SK-N-SH treated with all-trans-retinoic acid at 6 μM for 48 hours (cell line): Measurements from ENCODE around the gene IFT57.

Experiments used
- ATAC-seq: fragments of 200-7000 bp; cut with Tn5 transposase; 3 replicates; pipeline ENCODE4 v1.9.1; 2020; ENCODE audit warnings: mild to moderate bottlenecking, moderate library complexity
- ARNTL ChIP-seq: fragments of 450-650 bp; formaldehyde crosslinking; IDR thresholded peaks from 2 replicates; pipeline ENCODE4 v1.5.0; 2020; ENCODE audit warnings: low read depth, mild to moderate bottlenecking, moderate library complexity, borderline replicate concordance
- CREB5 ChIP-seq: fragments of 250-450 bp; sonication (Bioruptor Pico); IDR thresholded peaks from 2 replicates; pipeline ENCODE4 v1.5.1; 2020; ENCODE audit warnings: low read depth, mild to moderate bottlenecking, moderate library complexity
- CSDC2 ChIP-seq: fragments of 250-450 bp; sonication (Bioruptor Pico); IDR thresholded peaks from 2 replicates; pipeline ENCODE4 v1.5.0; 2020; ENCODE audit warnings: mild to moderate bottlenecking, moderate library complexity
- CSRNP3 ChIP-seq: fragments of 250-450 bp; sonication (Bioruptor Pico); IDR thresholded peaks from 2 replicates; pipeline ENCODE4 v1.5.1; 2021; ENCODE audit warnings: mild to moderate bottlenecking, moderate library complexity
- ESRRG ChIP-seq: fragments of 250-450 bp; sonication (Bioruptor Pico); IDR thresholded peaks from 2 replicates; pipeline ENCODE4 v1.6.1; 2021; ENCODE audit warnings: mild to moderate bottlenecking
- GLIS3 ChIP-seq: fragments of 250-450 bp; sonication (Bioruptor Pico); IDR thresholded peaks from 2 replicates; pipeline ENCODE4 v1.5.0; 2020; ENCODE audit warnings: mild to moderate bottlenecking, moderate library complexity
- OSR1 ChIP-seq: fragments of 250-450 bp; sonication (Bioruptor Pico); IDR thresholded peaks from 2 replicates; pipeline ENCODE4 v1.8.0; 2022; ENCODE audit warnings: moderate library complexity, mild to moderate bottlenecking, inconsistent platforms
- PATZ1 ChIP-seq: fragments of 250-450 bp; sonication (Bioruptor Pico); IDR thresholded peaks from 2 replicates; pipeline ENCODE4 v1.8.0; 2020; ENCODE audit warnings: mild to moderate bottlenecking, moderate library complexity, borderline replicate concordance
- POU6F1 ChIP-seq: fragments of 250-450 bp; sonication (Bioruptor Pico); IDR thresholded peaks from 2 replicates; pipeline ENCODE4 v1.8.0; 2021; ENCODE audit warnings: low read depth, mild to moderate bottlenecking, moderate library complexity, borderline replicate concordance
- PPARA ChIP-seq: fragments of 250-450 bp; sonication (Bioruptor Pico); IDR thresholded peaks from 2 replicates; pipeline ENCODE4 v1.5.0; 2020; ENCODE audit warnings: mild to moderate bottlenecking, borderline replicate concordance
- RARB ChIP-seq: fragments of 250-450 bp; sonication (Bioruptor Pico); IDR thresholded peaks from 2 replicates; pipeline ENCODE4 v1.8.0; 2021; ENCODE audit warnings: mild to moderate bottlenecking, moderate library complexity
- SNAI2 ChIP-seq: fragments of 250-450 bp; sonication (Bioruptor Pico); IDR thresholded peaks from 2 replicates; pipeline ENCODE4 v1.5.0; 2020; ENCODE audit warnings: mild to moderate bottlenecking, moderate library complexity
- TCF4 ChIP-seq: fragments of 250-450 bp; sonication (Bioruptor Pico); IDR thresholded peaks from 2 replicates; pipeline ENCODE4 v1.8.0; 2021; ENCODE audit warnings: mild to moderate bottlenecking, moderate library complexity, borderline replicate concordance
- TOX ChIP-seq: fragments of 250-450 bp; sonication (Bioruptor Pico); IDR thresholded peaks from 2 replicates; pipeline ENCODE4 v1.8.0; 2021; ENCODE audit warnings: mild to moderate bottlenecking, moderate library complexity, borderline replicate concordance
- TSHZ2 ChIP-seq: fragments of 250-450 bp; sonication (Bioruptor Pico); IDR thresholded peaks from 2 replicates; pipeline ENCODE4 v1.5.0; 2020; ENCODE audit warnings: mild to moderate bottlenecking, moderate library complexity
- ZC3H10 ChIP-seq: fragments of 250-450 bp; sonication (Bioruptor Pico); IDR thresholded peaks from 2 replicates; pipeline ENCODE4 v1.5.1; 2021; ENCODE audit warnings: mild to moderate bottlenecking, moderate library complexity
- ZFP3 ChIP-seq: fragments of 250-450 bp; sonication (Bioruptor Pico); IDR thresholded peaks from 2 replicates; pipeline ENCODE4 v1.5.0; 2020; ENCODE audit warnings: mild to moderate bottlenecking, moderate library complexity
- ZFP30 ChIP-seq: fragments of 450-650 bp; formaldehyde crosslinking; IDR thresholded peaks from 2 replicates; pipeline ENCODE4 v1.5.0; 2022; ENCODE audit warnings: mild to moderate bottlenecking, moderate library complexity
- ZNF565 ChIP-seq: fragments of 450-650 bp; formaldehyde crosslinking; conservative IDR thresholded peaks from 2 replicates; pipeline ENCODE4 v1.5.0; 2020; ENCODE audit warnings: low read depth, mild to moderate bottlenecking, moderate library complexity
- ZNF70 ChIP-seq: fragments of 450-650 bp; formaldehyde crosslinking; IDR thresholded peaks from 2 replicates; pipeline ENCODE4 v1.5.0; 2020; ENCODE audit warnings: mild to moderate bottlenecking, moderate library complexity

IFT57 gene

GRCh38 chr3:108202834-108203233 lies 19.4 kb downstream of the IFT57 start (continued):
- TF ChIP-seq TSHZ2 (no peak), CSRNP3 (CRISPR knock-in tag) (no peak)

GRCh38 chr3:108202080-108202479 lies 20.1 kb downstream of the IFT57 start:
- no peak for TF ChIP-seq ARNTL (CRISPR knock-in tag)
- TF ChIP-seq OSR1 (CRISPR knock-in tag), result no peak
- TF ChIP-seq CSDC2, result no peak
- TF ChIP-seq ZFP3 (CRISPR knock-in tag), result no peak
- no peak for TF ChIP-seq ZNF565
- TF ChIP-seq CSRNP3 (CRISPR knock-in tag), result no peak
- no peak for TF ChIP-seq TOX (CRISPR knock-in tag)
- no peak for TF ChIP-seq ESRRG (CRISPR knock-in tag)
- TF ChIP-seq SNAI2 (CRISPR knock-in tag), result no peak
- TF ChIP-seq ZFP30 (CRISPR knock-in tag), result no peak
- no peak for TF ChIP-seq POU6F1 (CRISPR knock-in tag)
- no peak for TF ChIP-seq TCF4 (CRISPR knock-in tag)
- no peak for TF ChIP-seq GLIS3 (CRISPR knock-in tag)
- TF ChIP-seq ZNF70, result no peak
- TF ChIP-seq PPARA (CRISPR knock-in tag), result no peak
- TF ChIP-seq CREB5 (CRISPR knock-in tag), result no peak
- TF ChIP-seq RARB (CRISPR knock-in tag), result no peak

GRCh38 chr3:108201258-108201657 lies 21.0 kb downstream of the IFT57 start:
- ATAC-seq, result no peak
- TF ChIP-seq SNAI2 (CRISPR knock-in tag), result no peak
- TF ChIP-seq TOX (CRISPR knock-in tag), result no peak
- TF ChIP-seq ARNTL (CRISPR knock-in tag), result no peak
- no peak for TF ChIP-seq TSHZ2
- TF ChIP-seq ZC3H10 (CRISPR knock-in tag), result no peak
- TF ChIP-seq POU6F1 (CRISPR knock-in tag), result no peak
- no peak for TF ChIP-seq TCF4 (CRISPR knock-in tag)
- no peak for TF ChIP-seq PATZ1 (CRISPR knock-in tag)
- TF ChIP-seq OSR1 (CRISPR knock-in tag), result no peak
- TF ChIP-seq ZFP30 (CRISPR knock-in tag), result no peak
- TF ChIP-seq CSRNP3 (CRISPR knock-in tag), result no peak
- no peak for TF ChIP-seq PPARA (CRISPR knock-in tag)
- no peak for TF ChIP-seq CSDC2

More at GRCh38 chr3:108202080-108202479, 20.1 kb downstream of the IFT57 start:
- ATAC-seq, result no peak
